Endothelial cell of umbilical vein (primary cell): ENCODE data around the gene RPL31. TPM values are rescaled to one million over a fixed set of nuclear protein-coding genes. Genes with fewer than 3 reads are reported as not detected.

Experiments
- BruUV-seq: library from RNA; stranded (reverse); fragments of 400-500 nt; replicated peaks from 2 replicates; lab custom pipeline; 2021; lab: Mats Ljungman, UMichigan
- CTCF ChIA-PET: fragments of 300-600, 350-600 bp; sonication (Branson Sonifier 250); formaldehyde crosslinking; loops from one replicate; lab custom pipeline; 2021; ENCODE audit warnings: antibody characterized with exemption, inconsistent platforms; lab: Charles Lee
- POLR2A ChIA-PET: fragments of 300-600, 350-600 bp; sonication (Branson Sonifier 250); formaldehyde crosslinking; loops from one replicate; lab custom pipeline; 2021; ENCODE audit warnings: antibody characterized with exemption, inconsistent platforms; lab: Charles Lee
- DNase-seq: peaks from one replicate; pipeline ENCODE4 v3.0.0-alpha.2; 2011; ENCODE audit warnings: low read depth, low spot score
- FAIRE-seq: peaks from 2 replicates; lab custom pipeline; 2011; peaks lifted over from hg19 to GRCh38; lab: Jason Lieb, UNC
- H2AFZ ChIP-seq: 2 replicates; pipeline ENCODE4 v1.6.0; 2012; ENCODE audit warnings: low read depth, low read length, control low read depth, inconsistent platforms
- H3K27ac ChIP-seq: 2 replicates; pipeline ENCODE4 v1.5.1; 2011; ENCODE audit warnings: low read depth, mild to moderate bottlenecking, control low read depth, low read length, moderate library complexity; ENCODE audit not compliant: insufficient read depth
- H3K27me3 ChIP-seq, 2 experiments: 2 replicates each; pipeline versions ENCODE4 v1.6.0 to v1.6.1; 2011; ENCODE audit warnings: low read length in 2 of 2, mixed read lengths in 1 of 2; ENCODE audit not compliant: control insufficient read depth in 2 of 2, insufficient read depth in 2 of 2
- H3K36me3 ChIP-seq, 2 experiments: 2 replicates in 1 of 2; 3 replicates in 1 of 2; pipeline ENCODE4 v1.5.1; 2011; ENCODE audit warnings: low read length in 2 of 2, mild to moderate bottlenecking in 1 of 2, moderate library complexity in 1 of 2; ENCODE audit not compliant: control insufficient read depth in 2 of 2, insufficient read depth in 2 of 2; ENCODE audit errors: extremely low read depth in 1 of 2
- H3K4me1 ChIP-seq: 3 replicates; pipeline ENCODE4 v1.5.1; 2011; ENCODE audit warnings: mild to moderate bottlenecking, low read length; ENCODE audit not compliant: control insufficient read depth, insufficient read depth; ENCODE audit errors: extremely low read depth
- H3K4me2 ChIP-seq: 2 replicates; pipeline ENCODE4 v1.6.1; 2011; ENCODE audit warnings: low read length, control low read depth, mixed read lengths; ENCODE audit not compliant: insufficient read depth
- H3K4me3 ChIP-seq, 3 experiments: fragments of 200-600 bp in 1 of 3; sonication (generic), shearing (Covaris generic) in 1 of 3; replicated peaks in 1 of 3; 2 replicates each; pipeline ENCODE4 v1.5.1; 2011 to 2016; ENCODE audit warnings: control low read depth in 3 of 3, low read length in 3 of 3, mild to moderate bottlenecking in 2 of 3, inconsistent platforms in 1 of 3, low read depth in 1 of 3, moderate library complexity in 1 of 3; ENCODE audit not compliant: insufficient read depth in 1 of 3
- H3K79me2 ChIP-seq: 2 replicates; pipeline ENCODE4 v1.6.0; 2012; ENCODE audit warnings: low read length, inconsistent platforms; ENCODE audit not compliant: control insufficient read depth, insufficient read depth
- H3K9ac ChIP-seq: replicated peaks from 2 replicates; pipeline ENCODE3; 2011; ENCODE audit warnings: low read length, control low read depth; ENCODE audit not compliant: insufficient read depth; ENCODE audit errors: extremely low read depth
- H3K9me1 ChIP-seq: replicated peaks from 3 replicates; pipeline ENCODE4 v1.6.0; 2011; ENCODE audit warnings: mild to moderate bottlenecking, low read length; ENCODE audit not compliant: control insufficient read depth, insufficient read depth; ENCODE audit errors: extremely low read depth
- H3K9me3 ChIP-seq: replicated peaks from 2 replicates; pipeline ENCODE4 v1.5.1; 2012; ENCODE audit warnings: low read length, inconsistent platforms; ENCODE audit not compliant: control insufficient read depth, insufficient read depth
- H4K20me1 ChIP-seq: replicated peaks from 2 replicates; pipeline ENCODE3; 2011; ENCODE audit warnings: mild to moderate bottlenecking, low read length; ENCODE audit not compliant: control insufficient read depth, insufficient read depth; ENCODE audit errors: extremely low read depth
- EZH2 ChIP-seq: IDR thresholded peaks from 2 replicates; pipeline ENCODE4 v1.6.1; 2012; ENCODE audit warnings: borderline replicate concordance, low read depth, mild to moderate bottlenecking, moderate library complexity, low read length, inconsistent platforms; ENCODE audit not compliant: severe bottlenecking
- FOS ChIP-seq: IDR thresholded peaks from 2 replicates; pipeline ENCODE4 v1.6.1; 2011; ENCODE audit warnings: mild to moderate bottlenecking, low read length, moderate library complexity, borderline replicate concordance; ENCODE audit not compliant: insufficient read depth
- GATA2 ChIP-seq: IDR thresholded peaks from 2 replicates; pipeline ENCODE4 v1.7.0; 2011; ENCODE audit warnings: low read depth, mild to moderate bottlenecking, moderate library complexity, mixed read lengths, low read length; ENCODE audit not compliant: insufficient read length, insufficient read depth
- JUN ChIP-seq: IDR thresholded peaks from 2 replicates; pipeline ENCODE4 v1.6.1; 2011; ENCODE audit warnings: borderline replicate concordance, low read depth; ENCODE audit not compliant: insufficient read length, insufficient read depth
- MYC ChIP-seq: IDR thresholded peaks from one replicate; pipeline ENCODE4 v1.6.1; 2011; ENCODE audit warnings: mild to moderate bottlenecking, low read depth, low read length
- POLR2A ChIP-seq: IDR thresholded peaks from 2 replicates; pipeline ENCODE4 v1.6.1; 2012; ENCODE audit warnings: low read depth, mild to moderate bottlenecking, control low read depth, low read length
- POLR2AphosphoS5 ChIP-seq: IDR thresholded peaks from 2 replicates; pipeline ENCODE4 v1.6.1; 2012; ENCODE audit warnings: low read depth, mild to moderate bottlenecking, control low read depth, low read length, moderate library complexity; ENCODE audit not compliant: insufficient read depth
- dilution Hi-C: fragments of 300-500 bp; cut with MboI; formaldehyde crosslinking; loops from one replicate; pipeline ENCODE4 v1.15.0; 2019; ENCODE audit warnings: low sequenced_read_pairs; ENCODE audit not compliant: extremely low pct_ligation_motif_present
- intact Hi-C: fragments of 100-400 bp; cut with micrococcal nuclease; formaldehyde crosslinking; loops from one replicate; pipeline ENCODE4 v1.10.0; 2022
- polyA plus RNA-seq, 4 experiments: library from polyadenylated mRNA; depleted of rRNA in 3 of 4; stranded (reverse) in 3 of 4; unstranded in 1 of 4; fragments of >200 nt; gene quantifications; 2 replicates each; pipeline versions ENCODE4 v1.2.1 to v1.2.3, GENCODE V29; 2011 to 2012; ENCODE audit warnings: missing spikeins in 1 of 4
- total RNA-seq: library from RNA; stranded (reverse); gene quantifications from 2 replicates; pipeline ENCODE4 v1.2.3, GENCODE V29; 2021
- TF ChIP-seq, protein P1 (sequence below): IDR thresholded peaks from 2 replicates; pipeline ENCODE4 v1.6.1; 2011; ENCODE audit not compliant: insufficient read depth, insufficient read length
- TF ChIP-seq, protein P2 (sequence below), 2 donors: IDR thresholded peaks; 1 replicate in 1 of 2; 2 replicates in 1 of 2; pipeline ENCODE4 v1.5.1; 2011; ENCODE audit warnings: low read length in 2 of 2, mild to moderate bottlenecking in 2 of 2, moderate library complexity in 2 of 2, control low read depth in 1 of 2, inconsistent platforms in 1 of 2, low read depth in 1 of 2; ENCODE audit not compliant: insufficient read depth in 1 of 2; ENCODE audit errors: extremely low read depth in 1 of 2

The RPL31 gene
- total and polyA plus RNA-seq, 2 donors (not counting 3 experiments of a cell fraction or from before 2014, with no cell fraction given): 1,137 to 1,355 TPM

DNA sequence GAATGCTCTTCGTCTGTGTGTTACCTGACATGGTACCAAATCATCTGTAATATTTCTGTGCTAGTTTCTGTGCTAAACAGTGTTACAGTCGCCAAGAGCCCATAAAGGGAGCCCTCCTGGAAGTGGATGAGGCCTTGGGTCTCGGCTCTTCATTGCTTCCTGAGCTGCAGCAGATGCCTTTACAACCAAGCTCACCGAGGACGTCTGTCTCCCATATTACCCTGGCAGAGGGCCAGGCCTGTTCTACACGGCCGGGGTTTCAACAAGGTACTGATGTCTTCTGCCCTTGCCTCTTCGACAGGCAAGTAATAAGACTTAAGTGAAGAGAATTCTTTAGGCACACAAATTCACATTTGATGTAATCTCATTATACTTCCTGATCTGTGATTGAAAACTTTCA is 16.8 kb downstream of the RPL31 start:
- Histone ChIP-seq H3K27ac (no peak overlapping the region), H3K27me3 (no peaks in the 10 kb centered on the region), H3K4me2 (no peak overlapping the region), H3K4me3 (no peak overlapping the region), H3K9ac (no peak overlapping the region), H3K9me3 (no peaks in the 10 kb centered on the region), H3K4me1 (no peaks in the 10 kb centered on the region), H3K9me1 (no peaks in the 10 kb centered on the region), H3K79me2 (no peaks in the 10 kb centered on the region), H2AFZ (no peak overlapping the region), H3K36me3 (peaks cover 3 to 11% of the 10 kb centered on the region in 2 experiments), H4K20me1 (no peaks in the 10 kb centered on the region)
- dilution Hi-C loops (no loop called here), intact Hi-C loops (no loop called here)
- no peak for DNase-seq
- FAIRE-seq: no peak
- no peak for TF ChIP-seq POLR2A
- TF ChIP-seq, protein P1, sequence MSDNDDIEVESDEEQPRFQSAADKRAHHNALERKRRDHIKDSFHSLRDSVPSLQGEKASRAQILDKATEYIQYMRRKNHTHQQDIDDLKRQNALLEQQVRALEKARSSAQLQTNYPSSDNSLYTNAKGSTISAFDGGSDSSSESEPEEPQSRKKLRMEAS: no peak
- TF ChIP-seq GATA2: no peak
- no peak for TF ChIP-seq POLR2AphosphoS5
- TF ChIP-seq MYC: no peak
- no peak for TF ChIP-seq FOS
- no peak for TF ChIP-seq EZH2
- no peak for TF ChIP-seq JUN
- TF ChIP-seq, protein P2, sequence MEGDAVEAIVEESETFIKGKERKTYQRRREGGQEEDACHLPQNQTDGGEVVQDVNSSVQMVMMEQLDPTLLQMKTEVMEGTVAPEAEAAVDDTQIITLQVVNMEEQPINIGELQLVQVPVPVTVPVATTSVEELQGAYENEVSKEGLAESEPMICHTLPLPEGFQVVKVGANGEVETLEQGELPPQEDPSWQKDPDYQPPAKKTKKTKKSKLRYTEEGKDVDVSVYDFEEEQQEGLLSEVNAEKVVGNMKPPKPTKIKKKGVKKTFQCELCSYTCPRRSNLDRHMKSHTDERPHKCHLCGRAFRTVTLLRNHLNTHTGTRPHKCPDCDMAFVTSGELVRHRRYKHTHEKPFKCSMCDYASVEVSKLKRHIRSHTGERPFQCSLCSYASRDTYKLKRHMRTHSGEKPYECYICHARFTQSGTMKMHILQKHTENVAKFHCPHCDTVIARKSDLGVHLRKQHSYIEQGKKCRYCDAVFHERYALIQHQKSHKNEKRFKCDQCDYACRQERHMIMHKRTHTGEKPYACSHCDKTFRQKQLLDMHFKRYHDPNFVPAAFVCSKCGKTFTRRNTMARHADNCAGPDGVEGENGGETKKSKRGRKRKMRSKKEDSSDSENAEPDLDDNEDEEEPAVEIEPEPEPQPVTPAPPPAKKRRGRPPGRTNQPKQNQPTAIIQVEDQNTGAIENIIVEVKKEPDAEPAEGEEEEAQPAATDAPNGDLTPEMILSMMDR (IDR thresholded peaks at IDR 0.05; ENCODE audit: extremely low read depth in 1 of 2, insufficient read depth in 1 of 2, low read depth in 1 of 2, low read length in 2 of 2): no peak
- CTCF ChIA-PET: interaction anchor here (1.1 kb wide), 1 partner anchor 186 kb away, joined by 6 read pairs; no protein-coding TSS in a partner anchor
- no TSS peak for BruUV-seq
- POLR2A ChIA-PET: no interaction called here
